Measurements from ENCODE around the gene DIP2C. TPM values are rescaled to one million over a fixed set of nuclear protein-coding genes. Genes with fewer than 3 reads are reported as not detected.

The DIP2C gene
- total RNA-seq, 1 experiment from 2014 or later, result 11.4 TPM

- intact Hi-C loops (cut with micrococcal nuclease; ENCODE audit: unreplicated experiment), result no loop called here
- POLR2A ChIA-PET, result no interaction called here
- Mint-ChIP-seq H3K36me3 (ENCODE audit: insufficient read depth, unreplicated experiment) (peaks cover 9% of the 10 kb centered on the region), H3K4me1 (ENCODE audit: low read depth, unreplicated experiment) (no peaks in the 10 kb centered on the region), H3K9me3 (ENCODE audit: unreplicated experiment) (no peaks in the 10 kb centered on the region), H3K27me3 (ENCODE audit: insufficient read depth, unreplicated experiment) (no peaks in the 10 kb centered on the region), H3K4me3 (ENCODE audit: unreplicated experiment) (no peak overlapping the region), H3K27ac (ENCODE audit: unreplicated experiment) (no peak overlapping the region)
- no peaks in the 10 kb centered on the region for H3K4me1 ChIP-seq
- no peak for DNase-seq
- no peaks in the 10 kb centered on the region for H3K27me3 ChIP-seq (replicated peaks; ENCODE audit: control insufficient read depth, insufficient read depth, low read length)
- H3K36me3 ChIP-seq (ENCODE audit: control insufficient read depth, insufficient read depth, low read length), result peaks cover 2% of the 10 kb centered on the region; the same call in 1 of the 2 replicates
- BruUV-seq (replicated peaks), result no TSS peak
- H3K4me3 ChIP-seq (ENCODE audit: low read depth, low read length), result no peak overlapping the region
- no peaks in the 10 kb centered on the region for H3K9me3 ChIP-seq
- TF ChIP-seq CTCF (IDR thresholded peaks at IDR 0.05; ENCODE audit: insufficient read depth in 1 of 2, low read depth in 1 of 2, low read length in 1 of 2, severe bottlenecking in 1 of 2, unreplicated experiment in 1 of 2), result no peak
- CTCF ChIA-PET, result no interaction called here
These were observed 373.1 kb downstream of the DIP2C start for GRCh38 chr10:316390-316789.

GRCh38 chr10:314871-315270 lies 374.6 kb downstream of the DIP2C start:
- CTCF ChIA-PET, result no interaction called here

GRCh38 chr10:314381-314780 lies 375.1 kb downstream of the DIP2C start:
- no peak overlapping the region for H3K27ac Mint-ChIP-seq (ENCODE audit: unreplicated experiment)
- POLR2A ChIA-PET, result interaction anchor here (0.9 kb wide), 1 partner anchor 15 kb away, joined by 3 read pairs; no protein-coding TSS in a partner anchor
- no peak overlapping the region for H3K4me3 ChIP-seq (ENCODE audit: low read depth, low read length)
- H3K36me3 ChIP-seq (ENCODE audit: control insufficient read depth, insufficient read depth, low read length), result no peaks in the 10 kb centered on the region; the same call in 1 of the 2 replicates
- intact Hi-C loops (cut with micrococcal nuclease; ENCODE audit: unreplicated experiment), result no loop called here
- CTCF ChIA-PET, result no interaction called here
- no peaks in the 10 kb centered on the region for H3K27me3 ChIP-seq (replicated peaks; ENCODE audit: control insufficient read depth, insufficient read depth, low read length)
- peak in 1 of 2 experiments; percentile 33 for DNase-seq
- H3K9me3 ChIP-seq, result no peaks in the 10 kb centered on the region
- no peaks in the 10 kb centered on the region for H3K4me1 ChIP-seq
- no peak for TF ChIP-seq CTCF (IDR thresholded peaks at IDR 0.05; ENCODE audit: insufficient read depth in 1 of 2, low read depth in 1 of 2, low read length in 1 of 2, severe bottlenecking in 1 of 2, unreplicated experiment in 1 of 2)
- BruUV-seq (replicated peaks), result no TSS peak
- H3K4me3 Mint-ChIP-seq (ENCODE audit: unreplicated experiment), result no peak overlapping the region
- H3K9me3 Mint-ChIP-seq (ENCODE audit: unreplicated experiment), result no peaks in the 10 kb centered on the region
- H3K4me1 Mint-ChIP-seq (ENCODE audit: low read depth, unreplicated experiment), result no peaks in the 10 kb centered on the region
- no peaks in the 10 kb centered on the region for H3K27me3 Mint-ChIP-seq (ENCODE audit: insufficient read depth, unreplicated experiment)
- peaks cover 4% of the 10 kb centered on the region for H3K36me3 Mint-ChIP-seq (ENCODE audit: insufficient read depth, unreplicated experiment)

More at GRCh38 chr10:314871-315270, 374.6 kb downstream of the DIP2C start:
- Histone ChIP-seq H3K4me3 (ENCODE audit: low read depth, low read length) (no peak overlapping the region), H3K4me1 (no peaks in the 10 kb centered on the region), H3K36me3 (ENCODE audit: control insufficient read depth, insufficient read depth, low read length) (no peaks in the 10 kb centered on the region; the same call in 1 of the 2 replicates), H3K27me3 (replicated peaks; ENCODE audit: control insufficient read depth, insufficient read depth, low read length) (no peaks in the 10 kb centered on the region), H3K9me3 (no peaks in the 10 kb centered on the region)
- no peak overlapping the region for H3K4me3 Mint-ChIP-seq (ENCODE audit: unreplicated experiment)
- no TSS peak for BruUV-seq (replicated peaks)
- H3K9me3 Mint-ChIP-seq (ENCODE audit: unreplicated experiment), result no peaks in the 10 kb centered on the region
- TF ChIP-seq CTCF (IDR thresholded peaks at IDR 0.05; ENCODE audit: insufficient read depth in 1 of 2, low read depth in 1 of 2, low read length in 1 of 2, severe bottlenecking in 1 of 2, unreplicated experiment in 1 of 2), result no peak
- no peaks in the 10 kb centered on the region for H3K36me3 Mint-ChIP-seq (ENCODE audit: insufficient read depth, unreplicated experiment)
- no peaks in the 10 kb centered on the region for H3K4me1 Mint-ChIP-seq (ENCODE audit: low read depth, unreplicated experiment)
- DNase-seq, result no peak
- H3K27me3 Mint-ChIP-seq (ENCODE audit: insufficient read depth, unreplicated experiment), result no peaks in the 10 kb centered on the region
- intact Hi-C loops (cut with micrococcal nuclease; ENCODE audit: unreplicated experiment), result no loop called here
- POLR2A ChIA-PET, result no interaction called here
- no peak overlapping the region for H3K27ac Mint-ChIP-seq (ENCODE audit: unreplicated experiment)
